Activated T-cell treated with anti-CD3 and anti-CD28 coated beads for 48 hours (primary cell): ENCODE measurements around the gene MT3.

Source experiments
- DNase-seq: peaks from one replicate; pipeline ENCODE4 v3.0.0-alpha.2; 2020; ENCODE audit warnings: low read depth

Gene MT3

DNA sequence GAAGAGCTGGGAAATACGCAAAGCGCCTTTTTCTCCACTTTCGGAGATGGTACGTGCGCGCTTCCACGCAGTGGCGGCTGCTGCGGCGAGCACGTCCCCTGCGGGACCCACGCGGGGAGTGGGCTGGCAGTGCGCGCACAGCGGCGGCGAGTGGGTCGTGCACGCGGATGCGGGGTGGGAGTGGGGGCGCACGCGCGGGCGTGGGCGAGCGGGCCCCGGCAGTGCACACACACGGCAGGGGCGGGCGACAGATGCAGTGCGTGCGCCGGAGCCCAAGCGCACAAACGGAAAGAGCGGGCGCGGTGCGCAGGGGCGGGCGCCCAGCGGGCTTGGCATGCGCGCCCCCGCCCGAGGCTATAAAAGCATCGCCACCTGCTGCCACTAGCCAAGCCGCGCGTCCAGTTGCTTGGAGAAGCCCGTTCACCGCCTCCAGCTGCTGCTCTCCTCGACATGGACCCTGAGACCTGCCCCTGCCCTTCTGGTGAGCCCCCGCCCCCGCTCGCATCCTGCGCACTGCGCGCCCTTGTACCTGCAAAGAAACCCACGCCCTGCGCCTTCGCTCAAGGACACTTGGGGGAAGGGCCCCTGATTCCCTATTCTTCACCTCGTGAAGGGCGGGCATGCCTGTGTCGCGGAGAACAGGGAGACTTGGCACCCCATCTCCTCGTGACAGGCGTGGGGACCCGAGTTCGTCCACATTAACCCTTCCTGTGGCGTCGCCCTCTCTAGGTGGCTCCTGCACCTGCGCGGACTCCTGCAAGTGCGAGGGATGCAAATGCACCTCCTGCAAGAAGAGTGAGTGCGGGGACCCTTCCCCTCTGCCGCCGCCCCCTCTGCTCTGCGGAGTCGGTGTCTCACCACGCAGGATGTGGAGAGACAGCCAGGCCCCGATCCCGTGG, at the start of gene MT3:
Gene MT3, plus strand, starts transcription at position 388 of the 899 bp plus-strand sequence. Its CDS starts 63 bp downstream, at position 451.
- no peak for DNase-seq

DNA sequence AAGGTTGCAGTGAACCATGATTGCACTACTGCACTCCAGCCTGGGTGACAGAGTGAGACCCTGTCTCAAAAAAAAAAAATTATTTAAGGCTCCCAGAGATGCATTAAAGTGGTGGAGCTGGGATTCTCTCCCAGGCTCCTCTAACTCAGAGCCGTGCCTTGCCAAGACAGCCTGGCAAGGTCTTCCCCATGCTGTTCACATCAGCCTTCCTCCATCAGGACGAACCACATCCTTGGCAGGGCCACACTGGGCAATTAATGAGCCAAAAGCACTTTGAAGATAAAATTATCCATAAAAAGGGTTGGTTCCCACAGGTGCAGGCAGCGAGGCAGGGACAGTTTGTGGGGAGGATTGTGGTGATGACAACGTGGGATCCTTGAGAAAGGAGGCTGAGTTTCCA, 49.7 kb upstream of the MT3 start:
- DNase-seq: no peak

DNA sequence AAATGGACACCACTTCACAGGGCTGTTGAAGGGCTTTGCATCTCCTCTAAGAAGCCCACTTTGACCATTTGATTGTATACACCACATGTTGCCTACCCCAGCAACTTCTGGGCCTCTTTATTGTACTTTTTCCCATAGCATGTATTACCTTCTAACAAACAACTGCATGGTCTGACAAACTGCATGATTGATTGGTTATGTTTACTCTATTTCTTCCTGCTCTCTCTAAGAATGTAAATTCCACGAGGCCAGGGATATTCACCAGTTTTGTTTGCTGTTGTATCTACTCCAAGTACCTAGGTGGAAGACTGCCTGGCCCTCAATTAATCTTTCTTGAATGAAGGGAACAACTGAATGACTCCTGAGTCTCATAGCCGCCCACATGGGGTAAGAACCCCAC, 47.3 kb upstream of the MT3 start:
- no peak for DNase-seq

DNA sequence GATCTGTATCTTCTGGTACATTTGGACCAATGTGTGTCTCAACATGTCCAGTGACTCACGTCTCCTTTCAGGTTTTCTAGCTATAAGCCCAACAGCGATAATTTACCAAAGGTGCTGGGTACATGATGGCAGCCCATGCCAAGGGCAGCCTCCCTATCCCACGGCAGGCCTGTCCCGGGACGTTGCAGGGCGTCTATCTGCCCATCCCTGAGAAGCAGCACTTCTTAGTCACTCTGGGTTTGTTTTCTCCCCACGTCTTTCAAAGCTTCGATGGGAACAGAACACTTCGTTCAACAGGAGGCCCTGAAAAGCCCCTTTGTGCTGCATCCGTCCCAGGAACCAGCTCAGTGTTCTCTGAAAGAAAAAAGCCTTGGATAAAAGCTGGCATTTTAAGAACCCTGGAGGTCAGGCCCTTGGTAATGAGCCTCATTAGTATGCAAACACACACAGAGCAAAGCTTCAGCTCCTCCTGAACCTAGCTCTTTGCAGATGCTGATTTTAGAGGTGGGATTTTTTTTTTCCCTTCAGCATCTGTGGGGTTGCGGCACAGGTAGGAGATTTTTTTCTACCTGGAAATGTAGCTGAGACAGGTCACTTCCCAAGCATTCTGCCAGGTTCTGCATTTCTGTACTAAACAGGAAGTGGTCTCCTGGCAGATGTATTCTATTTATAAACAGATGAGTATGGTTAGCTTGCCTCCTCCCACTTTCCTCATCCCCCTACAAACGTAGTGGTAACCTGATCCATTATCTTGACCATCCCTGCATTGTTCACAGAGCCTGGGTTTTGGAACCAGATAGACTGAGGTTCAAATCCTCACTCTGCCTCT, 42.0 kb upstream of the MT3 start:
- DNase-seq: no peak

DNA sequence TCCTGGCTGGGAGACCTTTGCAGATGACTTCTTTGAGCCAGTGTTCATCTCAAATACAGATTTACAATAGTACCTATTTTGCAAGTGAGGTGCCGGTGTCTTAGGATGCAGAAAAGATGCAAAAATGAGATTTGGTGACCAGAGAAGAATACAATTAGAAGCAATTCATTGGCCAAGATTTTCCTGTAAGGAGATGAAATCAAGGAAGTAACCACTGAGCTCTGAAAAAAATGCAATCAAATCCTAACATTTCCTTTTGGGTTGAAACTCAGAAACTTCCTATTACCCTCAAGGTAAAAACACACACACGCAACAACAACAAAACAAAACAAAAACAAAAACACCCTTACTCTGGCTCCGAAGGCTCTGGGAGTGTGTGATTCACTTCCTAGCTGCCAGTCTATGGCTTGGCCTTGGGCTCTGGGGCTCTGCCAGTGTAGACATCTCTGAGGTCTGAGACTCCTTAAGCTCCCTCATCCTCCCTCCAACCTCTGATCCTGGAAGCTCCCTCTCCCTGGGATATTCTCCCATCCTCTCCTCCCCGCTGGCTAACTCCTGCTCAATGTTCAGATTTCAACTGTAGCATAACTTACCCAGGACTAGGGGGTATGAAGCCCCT, 41.3 kb upstream of the MT3 start:
- no peak for DNase-seq

DNA sequence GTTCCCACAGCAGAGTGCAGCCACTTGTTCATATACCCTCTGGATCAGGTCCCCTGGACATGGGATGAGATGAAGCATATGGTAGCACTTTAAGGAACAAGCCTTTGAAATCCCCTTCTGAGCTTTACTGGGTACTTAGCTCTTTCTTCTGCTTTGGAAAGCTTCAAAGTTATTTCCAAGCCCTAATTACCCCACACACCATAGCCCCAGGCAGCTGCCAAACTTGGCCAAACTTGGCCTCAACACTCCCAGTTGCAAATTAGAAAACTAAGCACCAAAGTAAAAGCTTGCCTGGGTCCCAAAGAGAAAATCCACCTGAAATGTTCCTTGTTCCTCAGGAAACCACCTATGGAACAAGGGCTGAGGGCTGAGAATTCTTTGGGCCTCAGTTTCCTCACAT, 40.2 kb upstream of the MT3 start:
- DNase-seq: no peak

DNA sequence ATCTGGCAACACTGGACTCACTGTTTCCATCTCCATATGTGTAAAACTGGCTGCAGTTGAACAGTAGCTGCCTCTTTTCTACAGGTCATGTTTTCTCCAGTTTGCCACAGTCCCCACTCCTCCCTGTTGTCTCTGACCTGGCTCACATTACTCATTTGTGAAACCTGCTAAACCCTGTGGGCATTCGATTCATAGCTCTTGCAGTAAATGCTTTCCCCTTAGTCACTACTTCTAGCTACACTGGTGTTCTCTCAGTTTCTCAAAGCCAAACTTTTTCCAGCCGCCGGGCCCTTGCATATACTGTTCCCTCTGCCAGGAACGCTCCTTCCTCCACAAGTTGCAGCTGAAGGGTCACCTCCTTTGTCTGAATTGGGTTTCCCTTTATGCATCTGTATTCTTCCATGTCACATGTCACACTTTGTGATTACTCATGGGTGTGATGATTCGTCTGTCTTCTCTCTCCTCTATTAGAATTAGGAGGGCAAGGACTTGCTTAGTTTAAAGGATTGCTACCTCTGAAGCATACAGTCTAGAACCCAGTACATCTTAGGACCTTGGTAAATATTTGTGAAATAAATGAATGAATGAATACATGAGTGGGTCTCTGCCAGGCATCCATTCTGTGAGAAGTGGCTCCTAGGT, 39.5 kb upstream of the MT3 start:
- DNase-seq: no peak

DNA sequence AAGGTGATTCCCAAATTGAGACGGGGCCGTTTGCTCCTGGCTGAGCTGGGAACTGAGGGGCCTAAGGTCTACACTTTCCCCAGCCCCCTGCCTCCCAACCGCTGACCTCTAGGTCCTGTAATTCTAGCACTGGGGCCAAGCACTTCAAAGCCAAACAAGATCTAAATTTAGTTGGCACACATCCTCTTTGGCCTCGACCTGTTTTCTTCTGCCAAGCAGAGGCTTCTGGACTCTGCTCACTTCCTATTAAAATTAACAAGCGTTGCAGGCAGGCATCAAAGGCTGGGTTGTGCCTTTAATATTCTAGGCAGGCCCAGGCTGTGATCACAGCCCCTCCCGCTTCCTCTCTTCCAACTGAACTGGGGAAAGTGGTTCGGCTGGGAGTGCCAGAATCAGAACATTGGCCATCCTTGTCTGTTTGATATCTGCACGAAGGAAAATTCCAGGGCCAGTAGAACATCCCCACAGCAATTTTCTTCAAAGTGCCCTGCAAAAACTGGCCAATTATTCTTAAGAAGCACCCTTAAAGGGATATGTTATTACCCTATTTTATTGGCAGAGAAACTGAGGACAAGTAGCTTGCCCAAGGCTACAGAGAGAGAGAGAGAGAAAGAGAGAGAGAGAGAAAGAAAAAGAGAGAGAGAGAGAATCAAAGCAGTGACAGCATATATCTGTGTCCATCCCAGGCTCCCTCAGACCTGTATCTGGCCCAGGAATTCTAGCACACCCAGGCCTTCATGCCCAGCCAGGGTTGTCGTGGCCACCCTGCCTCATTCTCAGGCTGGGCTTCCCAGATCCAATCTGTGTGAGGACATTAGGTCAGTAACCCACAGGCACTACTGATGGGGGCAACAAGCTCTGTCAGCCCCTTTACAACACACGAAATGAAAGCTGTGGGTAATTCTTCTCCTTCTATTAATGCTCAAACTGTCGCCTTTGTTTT, 37.3 kb upstream of the MT3 start:
- DNase-seq: no peak

DNA sequence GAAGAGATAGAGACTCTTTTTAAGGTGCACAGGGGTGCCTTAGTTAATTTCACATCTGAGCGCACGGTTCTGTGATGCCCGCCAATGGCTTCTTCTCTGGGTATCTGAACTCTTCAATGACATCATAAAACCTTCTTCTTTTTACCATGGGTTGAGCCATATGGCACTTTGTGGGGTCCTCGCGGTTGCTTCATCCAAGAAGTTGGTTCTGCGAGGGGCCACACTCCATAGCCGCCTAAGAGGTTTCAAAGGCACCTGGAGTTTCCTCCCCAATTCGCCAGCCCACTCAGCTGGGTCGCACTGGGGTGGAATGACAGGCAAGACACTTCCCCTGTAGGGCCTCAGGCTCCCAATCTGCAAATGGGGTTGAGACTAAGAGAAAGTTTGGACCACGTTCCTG, 34.9 kb upstream of the MT3 start:
- DNase-seq: no peak

DNA sequence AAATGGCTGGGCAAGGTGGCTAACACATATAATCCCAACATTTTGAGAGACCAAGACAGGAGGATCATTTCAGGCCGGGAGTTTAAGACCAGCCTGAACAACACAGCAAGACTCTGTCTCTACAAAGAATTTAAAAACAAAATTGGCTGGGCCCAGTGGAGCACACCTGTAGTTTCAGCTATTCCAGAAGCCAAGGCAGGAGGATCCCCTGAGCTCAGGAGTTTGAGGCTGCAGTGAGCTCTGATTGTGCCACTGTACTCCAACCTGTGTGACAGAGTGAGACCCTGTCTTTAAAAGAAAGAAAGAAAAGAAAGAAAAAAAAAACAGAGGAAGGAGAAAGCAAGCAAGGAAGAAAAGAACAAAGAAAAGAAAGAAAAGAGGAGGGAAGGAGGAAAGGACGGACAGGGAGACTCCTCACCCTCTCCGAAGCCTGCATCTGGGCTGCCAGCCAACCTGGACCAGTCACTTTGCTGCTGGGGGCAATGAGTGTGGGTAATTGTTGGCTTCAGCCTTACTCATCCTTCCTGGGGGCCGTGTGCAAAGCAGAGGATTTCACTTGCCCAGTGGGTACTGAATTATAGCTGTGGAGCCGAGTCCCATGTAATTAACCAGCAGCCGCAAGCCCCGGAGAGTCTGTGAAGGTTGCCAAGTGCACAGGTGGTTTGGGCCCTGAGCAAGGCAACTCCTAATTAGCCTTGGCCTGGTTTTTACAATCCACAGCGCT, 31.1 kb upstream of the MT3 start:
- no peak for DNase-seq

DNA sequence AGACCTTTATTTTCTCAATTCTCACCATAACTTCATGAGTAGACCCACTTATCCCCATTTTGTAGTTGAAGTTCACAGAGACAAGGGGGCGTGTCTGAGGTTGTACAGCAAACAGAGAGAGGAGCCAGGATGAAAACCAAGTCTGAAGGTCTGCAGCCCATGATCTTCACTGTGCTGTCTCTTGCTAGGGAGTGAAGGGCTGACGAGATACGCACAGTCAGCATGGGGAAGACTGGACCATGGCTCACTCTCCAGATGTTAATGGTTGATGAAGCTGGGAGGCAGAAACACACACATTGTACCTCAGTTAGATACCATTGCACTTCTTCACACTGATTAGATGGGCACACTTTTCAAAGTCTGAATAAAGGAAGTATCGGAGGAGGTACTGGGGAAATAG, 30.2 kb upstream of the MT3 start:
- DNase-seq: no peak

DNA sequence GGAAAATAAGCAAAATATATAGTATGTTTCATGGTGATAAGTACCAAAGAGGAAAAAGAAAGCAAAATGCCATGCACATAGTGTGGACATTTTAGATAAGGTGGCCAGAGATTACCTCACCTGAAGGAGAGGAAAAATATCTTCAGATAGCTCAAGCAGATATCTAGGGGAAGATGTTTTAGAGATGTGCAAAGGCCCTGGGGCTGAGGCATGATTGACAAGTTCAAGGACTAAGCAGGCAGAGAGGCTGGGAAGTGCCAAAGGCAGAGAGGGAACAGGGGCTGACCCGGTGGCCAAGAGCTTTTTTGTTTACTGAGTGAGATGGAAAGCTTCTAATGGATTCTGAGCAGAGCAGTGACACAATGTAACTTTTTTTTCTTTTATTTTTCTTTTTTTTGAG, 28.9 kb upstream of the MT3 start:
- no peak for DNase-seq

DNA sequence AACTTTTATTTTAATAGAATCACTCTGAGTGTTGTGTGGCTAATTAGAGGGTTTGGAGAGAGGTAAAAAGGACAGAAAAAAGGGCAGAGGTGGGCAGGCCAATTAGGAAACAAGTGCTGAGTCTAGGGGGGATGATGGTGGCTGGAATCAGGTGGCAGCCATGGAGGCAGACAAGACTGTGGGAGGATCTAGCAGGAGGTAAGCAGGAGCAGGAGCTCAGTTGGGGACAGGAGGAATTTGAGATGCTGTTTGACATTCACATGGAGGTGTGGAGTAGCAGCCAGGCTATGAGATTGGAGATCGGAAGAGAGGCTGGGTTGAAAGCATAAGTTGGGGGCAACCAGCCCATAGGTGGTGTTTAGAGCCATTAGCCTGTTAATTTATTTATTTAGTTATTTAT, 28.2 kb upstream of the MT3 start:
- no peak for DNase-seq

DNA sequence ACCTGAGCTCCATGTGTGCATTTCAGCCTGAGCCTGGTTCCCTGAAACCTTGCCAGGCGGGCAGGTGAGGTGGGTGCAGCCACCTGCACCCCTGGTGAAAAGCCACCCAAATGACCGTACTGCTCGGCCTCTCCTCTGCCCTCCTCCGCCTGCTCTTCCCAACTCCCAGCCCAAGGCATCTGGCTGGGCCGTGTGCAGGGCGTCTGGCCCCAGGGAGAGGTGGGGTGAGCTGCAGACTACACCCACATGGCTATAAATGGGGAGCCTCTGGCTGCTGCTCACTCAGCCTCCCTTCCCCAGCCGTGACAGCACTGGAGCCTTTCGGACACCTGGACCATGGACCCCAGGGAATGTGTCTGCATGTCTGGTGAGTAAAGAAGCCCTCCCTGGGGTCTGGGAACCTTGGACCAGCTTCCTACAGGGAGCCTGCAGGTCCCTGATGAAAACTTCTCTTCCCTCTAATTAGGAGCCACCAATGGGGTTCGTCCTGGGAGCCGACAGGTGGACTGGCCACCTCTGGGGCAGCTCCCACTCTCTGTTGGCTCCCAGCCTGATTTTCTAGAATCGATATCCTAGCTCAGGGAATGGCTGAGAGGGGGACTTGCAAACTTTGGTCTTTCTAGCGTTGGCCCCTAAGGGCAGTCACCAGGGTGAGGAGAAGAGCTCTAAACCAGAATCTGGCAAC, 24.4 kb upstream of the MT3 start, which contains the start of gene MT4:
Gene MT4, plus strand, starts transcription at position 281 of the 685 bp plus-strand sequence. Its CDS starts 56 bp downstream, at position 337.
- no peak for DNase-seq

DNA sequence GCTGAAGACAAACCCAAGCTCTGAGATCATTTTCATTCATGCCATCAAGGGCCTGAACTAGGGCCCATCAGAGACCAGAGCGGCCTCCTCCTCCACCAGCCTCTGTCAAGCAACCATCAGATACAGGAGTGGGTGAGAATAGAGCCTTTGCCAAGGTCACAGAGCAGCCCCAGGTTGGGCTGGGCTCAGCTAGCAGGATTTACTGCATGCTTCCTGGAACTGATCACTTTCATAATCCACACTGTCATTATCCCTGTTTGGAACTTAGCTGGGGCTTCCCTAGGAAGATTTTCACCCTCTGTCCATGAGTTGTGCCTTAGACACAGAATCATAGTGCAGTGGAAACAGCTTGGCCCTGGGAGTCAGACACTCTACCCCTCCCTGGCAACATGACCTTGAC, 19.4 kb upstream of the MT3 start:
- DNase-seq: no peak

DNA sequence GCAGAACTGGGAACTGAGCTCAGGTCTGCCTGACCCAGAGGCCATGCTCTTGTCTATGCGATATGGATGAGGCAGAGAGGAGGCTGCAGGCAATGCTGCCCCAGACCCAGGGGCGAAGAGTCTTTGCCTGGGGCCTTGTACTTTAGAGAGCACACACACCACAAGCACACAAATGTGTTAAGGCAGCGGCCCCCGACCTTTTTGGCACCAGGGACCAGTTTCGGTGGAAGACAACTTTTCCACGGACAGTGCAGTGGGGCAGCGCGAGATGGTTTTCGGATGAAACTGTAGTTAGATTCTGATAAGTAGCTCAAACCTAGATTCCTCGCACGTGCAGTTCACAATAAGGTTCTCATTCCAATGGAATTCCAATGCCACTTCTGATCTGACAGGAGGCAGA, 17.8 kb upstream of the MT3 start:
- DNase-seq: no peak

DNA sequence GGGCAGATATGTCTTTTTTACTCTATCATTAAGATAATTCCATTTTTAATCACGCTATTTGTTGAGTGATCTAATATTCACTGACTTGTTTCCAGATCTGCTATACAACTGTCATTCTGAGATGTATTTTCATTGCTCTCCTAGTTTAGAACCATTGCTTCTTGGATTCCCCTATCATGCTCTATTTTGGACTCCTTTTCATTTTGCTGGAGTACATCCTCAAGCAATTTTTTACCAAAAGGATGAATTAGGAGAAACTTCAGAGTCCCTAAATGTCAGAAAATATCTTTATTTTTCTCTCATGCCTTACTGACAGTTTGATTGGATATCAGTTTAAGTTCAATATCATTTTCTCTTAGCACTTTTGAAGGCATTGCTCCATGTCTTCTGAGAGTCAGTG, 14.7 kb upstream of the MT3 start:
- DNase-seq: no peak

DNA sequence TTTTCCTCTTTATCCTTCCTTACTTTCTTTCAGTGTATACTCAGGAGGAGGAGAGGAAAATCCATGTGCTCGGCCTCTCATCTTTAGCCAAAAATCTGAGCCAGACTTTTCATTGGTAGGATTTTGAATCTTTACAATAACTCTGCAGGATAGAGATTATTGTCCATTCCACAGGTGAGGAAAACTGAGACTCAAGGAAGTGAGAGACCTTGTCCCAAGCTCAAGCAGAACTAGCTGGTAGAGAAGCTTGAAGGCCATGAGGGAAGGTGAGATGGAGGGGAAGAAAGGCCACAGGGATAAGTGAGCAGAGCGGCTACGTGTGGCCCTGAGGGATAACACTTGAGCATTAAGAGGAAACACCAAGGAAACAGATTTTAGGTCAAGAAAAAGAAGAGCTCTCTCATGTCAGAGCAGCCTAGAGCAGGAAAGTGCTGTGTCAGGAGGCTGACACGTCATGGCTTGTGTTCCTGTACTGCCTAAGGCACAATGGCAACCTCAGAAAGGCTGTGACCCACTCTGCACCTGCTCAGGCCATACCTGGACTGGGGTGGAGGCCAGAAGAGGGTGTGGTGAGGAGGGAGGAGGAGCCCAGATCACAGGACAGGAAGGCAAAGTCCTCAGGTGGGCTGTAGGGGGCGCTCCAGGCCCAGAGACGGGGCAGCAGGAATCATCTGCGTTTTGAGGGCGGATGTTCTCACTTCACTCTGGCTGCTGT, 12.6 kb upstream of the MT3 start:
- peak; percentile 84 for DNase-seq

DNA sequence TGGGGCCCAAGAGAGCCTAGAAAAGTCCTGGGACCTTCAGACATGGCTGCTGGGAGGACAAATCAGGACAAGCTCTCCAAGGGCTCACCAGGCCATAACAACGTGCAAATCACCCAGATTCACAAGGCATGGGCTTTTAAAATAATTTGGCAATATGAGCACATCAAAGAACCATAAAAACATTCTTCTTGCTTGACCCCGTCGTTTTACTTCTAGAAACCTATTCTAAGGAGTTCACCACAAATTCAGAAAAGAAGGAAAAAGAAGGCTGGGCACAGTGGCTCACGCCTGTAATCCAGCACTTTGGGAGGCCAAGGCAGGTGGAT, 12.1 kb upstream of the MT3 start:
- no peak for DNase-seq
